Renal cortical epithelial cell (primary cell): ENCODE data around the gene GLG1. TPM values are rescaled to one million over a fixed set of nuclear protein-coding genes. Genes with fewer than 3 reads are reported as not detected.
"Not testable (repeated sequence)": the region's sequence is repeated elsewhere in the genome, so short reads cannot be mapped to it uniquely, and the experiment has no call there.

Experiments used
- DNase-seq: peaks from one replicate; pipeline ENCODE4 v3.0.0-alpha.2; 2011; ENCODE audit warnings: low read depth
- total RNA-seq: library from RNA; depleted of rRNA; stranded (reverse); fragments of >200 nt; gene quantifications from 2 replicates; pipeline ENCODE4 v1.2.3, GENCODE V29; 2014

The GLG1 gene
- total RNA-seq, 1 donor from 2014 or later, result 232 TPM

DNA sequence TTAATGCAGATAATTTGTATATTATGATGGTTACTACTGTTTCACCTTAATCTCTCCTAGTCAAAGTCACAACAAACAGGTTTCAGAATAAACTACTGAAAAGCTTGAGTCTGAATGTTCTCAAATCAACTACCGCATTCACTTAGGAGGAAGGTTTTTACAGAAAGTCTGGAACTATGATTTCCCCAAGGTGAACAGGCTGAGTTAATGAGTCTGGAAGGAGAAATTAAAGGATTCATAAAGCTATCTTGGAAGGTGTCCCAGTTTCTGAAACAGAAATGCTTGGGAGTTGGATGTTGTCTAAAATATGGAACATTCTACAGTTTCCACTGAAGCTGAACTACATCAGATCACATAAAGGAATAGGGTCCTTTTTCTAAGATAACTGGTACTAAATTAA is 69.2 kb downstream of the GLG1 start:
- not testable (repeated sequence) for DNase-seq

DNA sequence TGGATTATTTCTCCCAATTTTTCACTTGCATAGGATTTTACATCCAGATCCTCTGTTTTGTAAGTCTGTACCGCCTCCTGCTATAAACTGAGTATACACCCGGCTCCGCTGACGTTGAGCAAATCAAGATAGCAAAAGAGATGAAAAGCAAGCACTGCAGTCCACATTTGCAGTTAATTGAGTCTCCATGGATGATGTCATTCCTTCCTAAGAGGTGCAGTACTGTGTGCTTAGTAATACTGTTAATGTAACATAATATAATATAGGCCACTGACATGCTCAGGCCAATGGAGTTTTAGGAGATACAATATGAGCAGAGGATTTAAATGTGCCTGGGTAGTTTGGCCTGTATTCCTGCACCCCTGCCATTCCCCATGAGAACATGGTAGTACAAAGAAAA is 72.3 kb downstream of the GLG1 start:
- DNase-seq, result peak; percentile 8

DNA sequence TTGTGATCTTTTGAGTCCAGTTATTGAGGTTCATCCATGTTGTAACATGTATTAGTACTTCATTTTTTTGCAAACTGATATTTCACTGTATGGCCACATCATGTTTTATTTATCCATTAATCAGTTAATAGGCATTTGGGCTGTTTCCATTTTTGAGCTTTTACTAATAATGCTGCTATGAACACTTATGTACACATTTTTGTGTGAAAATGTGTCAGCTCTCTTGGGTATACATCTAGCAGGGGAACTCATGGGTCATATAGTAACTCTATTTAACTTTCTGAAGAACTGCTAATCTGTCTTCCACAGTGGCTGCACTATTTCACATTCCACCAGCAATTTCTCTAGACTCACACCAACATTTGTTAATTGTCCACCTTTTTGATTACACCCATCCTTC is 82.0 kb downstream of the GLG1 start:
- no peak for DNase-seq

DNA sequence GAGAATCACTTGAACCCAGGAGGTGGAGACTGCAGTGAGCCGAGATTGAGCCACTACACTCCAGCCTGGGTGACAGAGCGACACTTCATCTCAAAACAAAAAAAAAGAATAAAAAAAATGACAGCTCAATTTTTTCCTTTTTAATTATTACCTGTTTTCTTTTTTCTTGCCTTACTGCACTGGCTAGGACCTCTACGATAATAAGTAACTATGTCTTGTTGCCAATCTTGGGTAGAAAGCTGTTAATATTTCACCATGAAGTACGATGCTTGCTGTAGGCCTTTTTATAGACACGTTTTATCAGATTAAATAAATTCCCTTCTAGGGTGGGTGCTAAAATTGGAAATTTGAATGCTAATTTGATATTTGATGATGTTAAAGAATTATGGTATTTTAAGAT is 82.8 kb downstream of the GLG1 start:
- DNase-seq, result no peak

DNA sequence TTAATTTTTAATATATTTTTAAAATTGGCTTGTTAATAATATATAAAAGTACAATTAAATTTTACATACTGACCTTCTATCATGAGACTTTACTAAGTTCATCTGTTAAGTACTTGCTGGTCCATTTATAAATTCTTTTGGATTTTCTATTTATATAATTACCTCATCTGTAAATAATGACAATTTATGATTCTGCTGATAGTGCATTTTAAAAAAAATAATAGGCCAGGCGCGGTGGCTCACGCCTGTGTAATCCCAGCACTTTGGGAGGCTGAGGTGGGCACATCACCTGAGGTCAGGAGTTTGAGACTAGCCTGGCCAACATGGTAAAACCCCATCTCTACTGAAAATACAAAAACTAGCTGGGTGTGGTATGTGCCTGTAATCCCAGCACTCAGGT is 83.2 kb downstream of the GLG1 start:
- not testable (repeated sequence) for DNase-seq

DNA sequence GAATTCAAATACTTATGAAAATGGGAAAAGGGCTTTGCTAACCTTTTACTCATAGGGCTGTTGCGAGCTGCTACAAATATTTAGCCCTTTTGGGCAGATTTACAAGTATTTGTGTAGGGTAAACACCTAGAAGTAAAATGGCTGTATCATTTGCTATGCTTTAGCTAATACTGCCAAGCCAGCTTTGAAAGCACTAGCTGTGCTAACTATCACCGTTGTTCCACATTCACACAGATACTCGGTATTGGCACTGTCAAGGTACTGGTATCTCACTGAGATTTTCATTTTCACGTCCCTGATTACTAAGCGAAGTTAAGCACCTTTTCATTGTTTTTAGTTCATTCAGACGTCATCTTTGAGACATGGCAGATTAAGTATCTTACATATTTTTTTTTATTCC is 84.8 kb downstream of the GLG1 start:
- DNase-seq, result no peak

DNA sequence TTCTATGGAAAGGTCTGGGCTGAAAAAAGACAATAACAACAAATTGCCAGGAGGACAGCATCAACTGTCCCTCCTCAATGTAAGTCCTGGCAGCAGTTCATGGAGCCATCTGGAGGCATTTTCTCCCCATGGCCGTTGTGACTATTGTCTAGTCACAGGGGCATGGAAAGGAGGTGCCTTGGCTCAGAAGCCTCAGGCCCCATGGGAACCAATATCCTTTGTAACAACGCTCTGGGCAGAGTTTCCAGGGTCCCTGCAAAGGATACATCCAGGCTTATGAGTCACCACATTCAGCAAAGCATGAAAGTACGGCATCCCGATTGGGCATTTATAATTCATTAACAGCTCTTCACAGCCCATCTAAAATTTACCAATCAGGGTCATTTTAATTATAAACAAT is 85.2 kb downstream of the GLG1 start:
- DNase-seq, result peak; percentile 87

DNA sequence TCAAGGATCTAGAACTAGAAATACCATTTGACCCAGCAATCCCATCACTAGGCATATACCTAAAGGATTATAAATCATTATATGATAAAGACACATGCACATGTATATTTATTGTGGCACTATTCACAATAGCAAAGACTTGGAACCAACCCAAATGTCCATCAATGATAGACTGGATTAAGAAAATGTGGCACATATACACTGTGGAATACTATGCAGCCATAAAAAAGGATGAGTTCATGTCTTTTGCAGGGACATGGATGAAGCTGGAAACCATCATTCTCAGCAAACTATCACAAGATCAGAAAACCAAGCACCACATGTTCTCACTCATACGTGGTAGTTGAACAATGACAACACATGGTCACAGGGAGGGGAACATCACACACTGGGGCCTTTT is 88.0 kb downstream of the GLG1 start:
- not testable (repeated sequence) for DNase-seq

DNA sequence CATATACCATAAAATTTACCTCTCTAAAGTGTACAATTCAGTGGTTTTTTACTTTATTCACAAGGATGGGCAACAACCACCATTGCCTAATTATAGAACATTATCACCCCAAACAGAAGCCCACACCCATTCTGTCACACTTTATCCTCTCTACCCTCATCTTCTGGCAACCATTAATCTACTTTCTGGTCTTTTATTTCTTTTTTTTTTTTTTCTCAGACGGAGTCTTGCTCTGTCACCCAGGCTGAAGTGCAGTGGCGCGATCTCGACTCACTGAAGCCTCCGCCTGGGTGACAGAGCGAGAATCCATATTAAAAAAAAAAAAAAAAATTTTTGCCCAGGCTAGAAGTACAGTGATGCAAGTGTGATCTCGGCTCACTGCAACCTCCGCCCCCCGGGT is 95.0 kb downstream of the GLG1 start:
- DNase-seq, result no peak

DNA sequence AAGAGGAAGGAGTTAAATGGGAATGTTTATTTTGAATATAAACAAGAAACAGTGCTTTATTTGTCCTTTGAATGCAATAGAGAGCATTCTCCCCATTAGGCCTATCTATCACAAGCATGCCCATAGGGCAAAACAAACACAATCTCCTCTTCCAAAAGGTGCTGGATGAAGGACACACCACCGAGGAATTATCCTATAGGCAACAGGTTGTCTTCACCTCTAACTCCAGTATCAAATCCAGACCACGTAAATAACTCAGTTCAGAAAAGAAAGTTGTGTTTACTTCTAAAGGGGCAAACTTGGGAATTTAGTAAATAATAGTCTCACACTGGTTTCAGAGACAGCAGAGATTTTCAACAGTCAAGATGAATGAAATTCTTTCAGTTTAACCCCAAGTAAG is 101.9 kb downstream of the GLG1 start:
- no peak for DNase-seq

DNA sequence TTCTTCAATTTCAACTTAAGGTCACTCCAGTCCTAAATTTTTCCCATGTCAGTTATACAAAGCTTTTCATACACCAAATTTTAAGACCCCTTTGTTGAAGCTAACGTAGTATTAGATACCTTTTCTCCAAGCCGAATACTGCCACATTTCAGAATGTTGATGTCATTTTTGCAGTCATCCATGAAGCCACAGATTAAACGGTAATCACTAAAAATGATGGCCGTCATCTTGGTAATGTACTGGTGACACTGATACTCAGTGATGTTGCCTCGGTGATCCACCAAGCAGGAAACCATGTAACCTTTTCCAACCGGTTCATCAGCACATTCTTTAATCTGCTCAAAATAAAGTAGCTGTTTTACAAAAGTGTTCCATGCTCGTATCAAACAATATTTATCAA is 103.5 kb downstream of the GLG1 start:
- no peak for DNase-seq

DNA sequence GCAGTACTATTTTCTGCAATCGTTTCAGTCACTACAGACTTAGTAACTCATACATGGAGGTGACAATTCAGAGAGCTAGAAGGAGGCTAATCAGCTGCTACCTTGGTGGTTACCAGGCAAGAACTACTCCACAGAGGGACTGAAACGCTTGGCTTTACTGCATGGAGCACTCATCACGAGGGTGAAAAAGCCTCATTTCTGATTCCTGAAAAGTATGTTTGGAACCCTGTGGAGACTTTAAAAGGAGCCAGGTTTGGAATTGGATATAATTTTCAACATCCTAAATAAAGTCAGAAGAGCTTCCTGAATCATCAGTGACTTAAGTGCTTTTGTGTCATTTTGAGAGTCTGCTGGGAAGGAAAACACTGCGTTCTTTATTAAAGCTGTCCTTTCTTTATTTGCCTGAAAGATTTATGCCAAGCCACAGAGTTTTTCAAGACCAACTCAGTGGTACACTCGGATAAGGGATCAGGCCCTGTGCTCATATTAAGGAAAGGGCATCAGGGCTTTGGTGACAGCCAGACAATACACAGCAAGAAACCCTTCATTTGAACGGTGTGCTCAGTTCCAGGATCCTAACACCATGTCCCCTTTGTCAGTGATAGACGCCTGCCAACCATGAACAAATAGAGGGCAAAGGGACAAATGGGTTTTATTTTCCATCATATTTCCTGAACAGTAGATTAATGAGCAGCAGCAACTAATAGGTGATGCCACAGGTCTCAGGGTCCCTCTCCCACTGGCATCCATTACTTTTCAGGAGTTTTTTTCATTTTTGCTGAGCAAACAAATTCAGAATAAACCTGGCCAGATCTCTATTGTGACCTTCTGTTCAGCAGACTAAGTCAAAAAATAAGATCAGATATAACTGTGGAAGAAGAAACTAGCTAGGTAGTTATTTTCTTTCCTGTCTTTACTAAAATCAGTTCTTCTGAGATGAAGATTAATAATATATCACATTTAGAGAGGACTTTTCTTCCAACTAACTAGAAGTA is 105.1 kb downstream of the GLG1 start:
- DNase-seq, result no peak

DNA sequence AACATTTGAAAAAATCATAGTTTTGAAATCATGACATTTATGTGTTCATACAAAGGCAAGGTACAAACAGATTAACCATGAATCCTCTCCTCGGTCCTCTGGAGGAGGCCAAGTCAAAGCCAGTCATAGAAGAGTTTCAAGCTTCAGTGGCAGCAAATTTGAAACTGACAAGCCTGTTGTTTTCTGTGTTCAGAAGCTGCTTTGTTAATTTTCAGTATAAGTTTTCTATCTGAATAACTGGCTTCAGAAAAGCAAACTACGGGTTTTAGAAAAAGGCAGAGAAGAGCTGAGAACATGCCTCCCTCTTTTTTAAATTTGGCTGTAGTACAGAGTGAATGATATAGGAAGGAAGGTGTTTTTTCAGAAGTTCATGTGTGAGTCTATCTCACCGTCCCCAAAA is 106.0 kb downstream of the GLG1 start:
- DNase-seq, result no peak

DNA sequence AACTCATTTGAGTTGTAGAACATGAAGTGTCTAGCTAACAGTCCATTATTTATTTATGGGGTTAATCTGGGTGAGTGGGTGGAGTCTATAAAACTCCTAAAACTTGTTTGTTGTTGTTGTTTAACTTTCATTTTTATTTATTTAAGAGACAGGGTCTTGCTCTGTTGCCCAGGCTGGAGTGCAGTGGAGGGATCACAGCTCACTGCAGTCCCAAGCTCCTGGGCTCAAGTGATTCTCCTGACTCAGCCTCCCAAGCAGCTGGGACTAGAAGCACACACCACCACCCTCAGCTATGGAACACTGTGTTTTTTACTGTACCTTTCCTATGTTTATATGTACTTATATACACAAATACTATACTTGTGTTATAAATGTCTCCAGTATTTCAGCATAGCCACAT is 107.8 kb downstream of the GLG1 start:
- no peak for DNase-seq

DNA sequence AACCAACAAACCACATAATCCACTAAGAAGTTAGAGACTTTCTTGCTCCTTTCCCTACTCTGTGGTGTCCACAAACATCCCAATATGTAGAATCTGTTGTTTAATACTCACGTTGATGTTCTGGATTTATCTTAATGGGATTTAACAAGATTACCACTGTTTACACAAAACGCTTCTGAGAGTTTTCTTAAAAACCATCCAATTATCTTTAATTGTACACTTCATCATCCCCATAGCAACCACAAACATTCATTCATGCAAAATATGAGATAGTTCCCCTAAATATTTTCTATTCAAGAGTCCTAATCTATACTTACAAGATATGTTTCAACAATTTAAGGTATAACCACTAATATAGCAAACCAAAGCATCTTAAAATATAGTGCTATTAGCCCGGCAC is 109.2 kb downstream of the GLG1 start:
- DNase-seq, result no peak

DNA sequence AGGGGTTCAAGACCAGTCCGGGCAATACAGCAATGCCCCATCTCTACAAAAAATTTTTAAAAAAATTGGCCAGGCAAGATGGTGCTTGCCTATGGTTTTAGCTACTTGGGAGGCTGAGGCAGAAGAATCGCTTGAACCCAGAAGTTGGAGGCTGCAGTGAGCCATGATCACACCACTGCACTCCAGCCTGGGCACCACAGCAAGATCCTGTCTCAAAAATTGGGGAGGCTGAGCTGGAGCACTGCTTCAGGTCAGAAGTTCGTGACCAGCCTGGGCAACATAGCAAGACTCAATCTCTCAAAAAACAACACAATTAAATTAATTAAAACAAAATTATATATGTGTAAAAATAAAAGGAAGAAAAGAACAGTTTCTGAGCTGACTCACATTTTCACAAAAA is 110.9 kb downstream of the GLG1 start:
- no peak for DNase-seq

DNA sequence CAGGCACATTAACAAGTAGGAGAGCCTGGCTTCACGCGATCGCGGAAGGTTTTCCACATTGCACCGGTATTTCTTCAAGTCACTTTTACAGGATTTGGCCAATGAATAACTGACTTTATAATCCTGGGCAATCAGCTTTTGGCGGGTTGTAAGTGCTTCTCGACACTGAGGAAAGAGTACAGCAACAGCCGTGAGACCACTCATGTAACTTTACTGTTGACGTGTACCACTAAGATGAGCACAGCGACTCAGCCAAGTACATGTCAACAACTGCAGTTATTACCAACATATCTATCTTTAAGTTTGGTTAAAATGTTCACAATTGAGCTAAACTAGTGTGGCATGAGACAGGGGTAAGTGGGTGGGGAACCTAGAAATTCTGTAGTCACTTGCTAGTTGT is 113.9 kb downstream of the GLG1 start:
- DNase-seq, result no peak

DNA sequence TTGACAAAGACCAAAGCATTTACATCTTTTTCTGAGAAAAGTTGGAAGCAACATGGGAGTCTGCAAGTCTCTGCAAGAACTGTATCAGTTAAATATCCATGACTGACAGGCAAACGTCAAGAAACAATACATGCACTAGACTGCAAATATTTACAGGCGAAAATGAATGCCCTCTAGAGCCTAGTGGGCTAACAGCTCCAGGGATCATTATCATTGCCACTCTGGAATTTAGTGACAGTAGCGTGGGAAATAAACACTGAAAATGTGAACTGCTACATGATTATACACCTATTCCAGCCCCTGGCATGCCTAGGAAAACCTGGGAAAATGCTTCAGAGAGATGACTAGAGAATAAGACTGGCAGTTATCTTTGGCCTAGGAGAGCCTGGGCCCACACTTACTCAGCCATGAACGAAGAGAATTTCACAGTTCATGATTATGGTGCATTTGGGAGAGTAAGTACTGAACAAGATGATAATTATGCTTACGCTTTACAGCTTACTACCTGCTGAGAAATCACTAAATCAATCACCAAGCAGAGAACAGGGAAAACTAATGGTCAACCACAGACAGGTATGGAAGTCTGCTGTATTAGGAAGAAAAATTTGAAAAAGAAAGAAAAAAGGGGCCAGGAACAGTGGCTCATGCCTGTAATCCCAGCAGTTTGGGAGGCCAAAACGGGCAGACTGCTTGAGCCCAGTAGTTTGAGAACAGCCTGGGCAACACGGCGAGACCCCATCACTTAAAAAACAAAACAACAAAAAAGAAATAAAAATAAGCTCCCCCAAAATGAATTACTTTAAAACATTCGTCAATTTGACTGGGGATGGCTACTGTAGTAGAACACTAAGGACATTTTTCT is 119.0 kb downstream of the GLG1 start:
- no peak for DNase-seq

DNA sequence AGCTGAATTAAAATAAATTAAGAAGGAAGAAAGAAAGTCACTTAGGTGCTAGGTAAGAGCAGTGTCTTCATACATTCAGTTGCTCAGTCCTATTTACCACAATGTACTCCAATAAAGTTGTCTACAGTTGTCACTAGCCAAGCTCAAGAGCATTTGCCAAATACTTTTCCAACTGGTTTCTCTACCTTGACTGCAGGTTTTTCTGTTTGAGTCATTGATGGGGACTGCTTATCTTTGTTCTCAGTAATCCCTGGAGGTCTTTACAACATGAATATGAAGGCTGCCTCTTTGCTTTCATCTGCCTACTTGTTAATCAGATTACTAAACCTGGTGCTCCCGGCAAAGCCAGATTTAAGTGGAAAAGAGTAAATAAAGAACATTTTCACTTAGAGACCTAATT is 121.0 kb downstream of the GLG1 start:
- DNase-seq, result no peak

DNA sequence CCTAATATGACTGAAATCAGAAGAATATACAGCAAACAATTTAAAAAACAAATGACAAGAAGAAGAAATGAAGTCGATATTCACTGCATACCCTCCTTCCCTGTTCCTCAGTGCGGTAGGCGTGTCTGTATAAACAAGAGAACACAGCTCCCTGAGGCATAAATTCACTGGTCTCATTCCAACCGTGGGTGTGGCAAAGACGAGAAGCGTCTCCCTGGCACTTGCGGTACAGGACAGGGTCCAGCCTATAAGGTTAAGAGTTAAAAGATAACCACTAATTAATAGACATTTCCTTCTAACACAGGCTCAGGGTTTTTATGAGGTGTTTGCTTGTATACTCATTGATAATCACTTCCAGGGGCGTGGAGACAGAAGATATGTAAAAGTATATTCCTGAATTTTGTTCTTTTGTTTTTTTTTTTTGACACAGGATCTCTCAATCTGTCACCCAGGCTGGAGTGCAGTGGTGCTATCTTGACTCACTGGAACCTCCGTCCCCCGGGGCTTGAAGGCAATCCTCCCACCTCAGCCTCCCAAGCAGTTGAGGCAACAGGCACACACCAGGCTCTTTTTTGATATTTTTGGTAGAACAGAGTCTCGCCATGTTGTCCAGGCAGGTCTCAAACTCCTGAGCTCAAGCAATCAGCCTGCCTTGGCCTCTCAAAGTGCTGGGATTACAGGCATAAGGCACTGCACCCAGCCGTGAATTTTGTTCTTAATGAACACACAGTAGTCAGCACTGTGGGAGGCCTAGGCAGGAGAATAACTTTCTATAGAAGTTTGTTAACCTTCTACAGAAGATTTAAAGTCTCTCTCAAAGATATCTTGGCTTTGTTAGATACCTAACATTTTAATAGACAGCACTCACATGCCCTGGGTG is 126.5 kb downstream of the GLG1 start:
- DNase-seq, result peak; percentile 84

DNA sequence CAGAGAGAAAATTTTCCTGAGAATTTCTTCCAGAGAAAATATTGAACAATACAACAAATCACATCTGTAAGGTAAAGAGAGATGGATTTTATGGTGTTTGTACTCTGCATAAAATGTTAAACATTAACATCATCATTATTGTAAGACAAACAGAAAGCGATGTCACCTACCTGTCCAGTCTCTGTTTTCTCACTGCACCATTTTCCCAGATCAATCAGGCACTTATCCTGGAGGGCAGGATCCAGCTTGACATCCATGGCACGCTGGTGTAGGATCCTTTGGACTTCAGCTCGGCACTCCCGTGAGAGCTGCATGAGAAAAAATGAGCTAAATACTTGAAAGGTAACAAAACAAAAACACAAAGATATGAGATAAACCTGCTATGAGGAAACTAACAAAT is 129.7 kb downstream of the GLG1 start:
- DNase-seq, result no peak

DNA sequence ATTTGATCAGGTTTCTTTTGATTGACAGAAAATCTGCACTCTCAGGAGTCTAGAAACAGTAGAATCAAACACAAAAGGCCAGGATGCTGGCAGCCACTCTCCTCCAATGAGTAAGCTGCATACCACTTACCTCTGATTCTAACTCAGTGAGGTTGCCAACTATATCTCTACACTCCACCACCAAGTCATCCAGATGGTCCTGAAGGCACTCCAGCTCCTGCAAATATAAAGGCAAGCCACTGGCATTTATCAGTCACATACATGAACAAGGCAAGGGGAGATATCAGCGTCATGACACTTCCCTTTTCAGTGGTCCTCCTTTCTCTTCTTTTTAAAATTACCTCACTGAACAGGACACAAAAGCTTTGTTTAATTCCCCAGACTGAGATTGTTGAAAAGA is 132.5 kb downstream of the GLG1 start:
- DNase-seq, result no peak
